Measurements from ENCODE around the gene CAMK1D.

CAMK1D gene

DNA sequence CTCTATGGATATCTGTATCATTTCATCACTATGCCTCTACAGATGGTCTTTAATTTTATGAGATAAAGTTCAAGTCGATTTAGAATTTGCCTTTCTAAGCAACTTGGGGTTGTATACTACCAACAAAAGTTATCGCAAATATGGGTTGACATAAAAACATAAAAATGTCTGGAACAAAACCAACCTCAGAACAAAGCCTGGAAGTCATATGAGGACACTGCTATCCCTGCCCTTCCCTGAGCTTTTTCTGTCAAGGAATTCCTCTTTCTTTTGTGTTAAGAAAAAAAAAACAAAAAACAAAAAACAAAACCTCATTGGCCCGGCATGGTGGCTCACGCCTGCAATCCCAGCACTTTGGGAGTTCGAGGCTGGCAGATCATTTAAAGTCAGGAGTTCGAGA lies 319.3 kb downstream of the CAMK1D start:
- DNase-seq: no peak

DNA sequence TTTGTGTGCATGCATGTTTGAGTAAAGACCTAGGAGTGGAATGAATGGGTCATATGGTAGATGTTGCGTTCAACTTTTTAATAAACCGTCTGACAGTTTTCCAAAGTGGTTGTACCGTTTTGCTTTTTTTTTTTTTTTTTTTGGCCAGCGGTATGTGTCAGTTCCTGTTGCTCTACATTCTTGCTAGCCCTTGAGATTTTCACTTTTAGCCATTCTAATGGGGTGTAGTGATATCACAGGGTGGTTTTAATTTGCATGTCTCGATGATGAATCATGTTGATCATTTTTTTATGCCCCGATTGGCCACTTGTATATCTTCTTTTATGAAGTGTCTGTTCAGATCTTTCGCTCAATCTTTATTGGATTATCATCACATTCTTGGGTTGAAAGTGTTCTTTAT lies 320.7 kb downstream of the CAMK1D start:
- no peak overlapping the region for H3K27ac ChIP-seq
- no peaks in the 10 kb centered on the region for H3K27me3 ChIP-seq (ENCODE audit: insufficient read depth, low read depth, severe bottlenecking)
- TF ChIP-seq, protein P1, sequence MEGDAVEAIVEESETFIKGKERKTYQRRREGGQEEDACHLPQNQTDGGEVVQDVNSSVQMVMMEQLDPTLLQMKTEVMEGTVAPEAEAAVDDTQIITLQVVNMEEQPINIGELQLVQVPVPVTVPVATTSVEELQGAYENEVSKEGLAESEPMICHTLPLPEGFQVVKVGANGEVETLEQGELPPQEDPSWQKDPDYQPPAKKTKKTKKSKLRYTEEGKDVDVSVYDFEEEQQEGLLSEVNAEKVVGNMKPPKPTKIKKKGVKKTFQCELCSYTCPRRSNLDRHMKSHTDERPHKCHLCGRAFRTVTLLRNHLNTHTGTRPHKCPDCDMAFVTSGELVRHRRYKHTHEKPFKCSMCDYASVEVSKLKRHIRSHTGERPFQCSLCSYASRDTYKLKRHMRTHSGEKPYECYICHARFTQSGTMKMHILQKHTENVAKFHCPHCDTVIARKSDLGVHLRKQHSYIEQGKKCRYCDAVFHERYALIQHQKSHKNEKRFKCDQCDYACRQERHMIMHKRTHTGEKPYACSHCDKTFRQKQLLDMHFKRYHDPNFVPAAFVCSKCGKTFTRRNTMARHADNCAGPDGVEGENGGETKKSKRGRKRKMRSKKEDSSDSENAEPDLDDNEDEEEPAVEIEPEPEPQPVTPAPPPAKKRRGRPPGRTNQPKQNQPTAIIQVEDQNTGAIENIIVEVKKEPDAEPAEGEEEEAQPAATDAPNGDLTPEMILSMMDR (IDR thresholded peaks at IDR 0.05; ENCODE audit: low read depth, low read length): no peak
- no peaks in the 10 kb centered on the region for H3K36me3 ChIP-seq
- no peak for DNase-seq
- no peak overlapping the region for H3K4me3 ChIP-seq (ENCODE audit: low read depth, low read length)
- no peaks in the 10 kb centered on the region for H3K9me3 ChIP-seq (ENCODE audit: severe bottlenecking)

More for the DNA sequence above, 319.3 kb downstream of the CAMK1D start:
- Histone ChIP-seq H3K27me3 (ENCODE audit: insufficient read depth, low read depth, severe bottlenecking) (no peaks in the 10 kb centered on the region), H3K4me3 (ENCODE audit: low read depth, low read length) (no peak overlapping the region), H3K36me3 (no peaks in the 10 kb centered on the region), H3K9me3 (ENCODE audit: severe bottlenecking) (no peaks in the 10 kb centered on the region), H3K27ac (no peak overlapping the region)
- TF ChIP-seq, protein P1 (IDR thresholded peaks at IDR 0.05; ENCODE audit: low read depth, low read length): no peak

DNA sequence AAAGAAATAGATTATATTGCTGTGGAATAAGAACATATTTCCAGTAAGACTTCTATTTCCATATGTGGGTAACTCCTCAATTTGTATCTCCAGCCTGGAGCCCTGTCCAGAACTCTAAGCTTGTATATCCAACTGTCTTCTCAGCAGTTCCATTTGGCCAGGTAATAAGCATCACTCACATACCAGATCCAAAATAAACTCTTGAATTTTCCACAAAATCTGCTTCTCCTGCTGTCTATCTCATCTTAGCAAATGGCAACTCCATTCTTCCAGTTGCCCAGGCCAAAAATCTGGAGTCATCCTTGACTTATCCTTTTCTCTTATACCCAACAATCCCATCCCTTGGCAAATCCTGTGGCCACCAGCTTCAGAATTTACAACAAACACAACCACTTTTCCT lies 325.8 kb downstream of the CAMK1D start:
- Histone ChIP-seq H3K27me3 (ENCODE audit: insufficient read depth, low read depth, severe bottlenecking) (no peaks in the 10 kb centered on the region), H3K36me3 (no peaks in the 10 kb centered on the region), H3K9me3 (ENCODE audit: severe bottlenecking) (no peaks in the 10 kb centered on the region), H3K27ac (no peak overlapping the region), H3K4me3 (ENCODE audit: low read depth, low read length) (no peak overlapping the region)
- TF ChIP-seq, protein P1 (IDR thresholded peaks at IDR 0.05; ENCODE audit: low read depth, low read length): no peak
- DNase-seq: no peak

DNA sequence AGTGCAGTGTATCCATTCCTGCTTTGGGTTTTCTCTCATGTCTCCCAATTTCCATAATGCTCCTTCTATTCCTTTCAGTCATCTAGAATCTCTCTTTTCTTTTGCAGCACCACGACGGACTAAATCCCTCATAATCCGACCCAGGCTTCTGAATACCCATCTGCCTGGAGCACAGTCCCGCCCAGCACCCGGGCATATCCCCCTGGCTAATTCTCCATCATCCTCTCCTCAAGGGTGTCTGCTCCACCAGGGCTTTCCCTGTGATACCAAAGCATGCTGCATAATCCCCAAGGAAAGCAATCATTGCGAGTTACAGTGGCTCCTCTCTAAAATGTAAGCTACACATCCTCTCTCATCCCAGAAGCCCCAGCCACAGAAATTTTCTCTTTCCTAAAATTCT lies 330.3 kb downstream of the CAMK1D start:
- no peak overlapping the region for H3K4me3 ChIP-seq (ENCODE audit: low read depth, low read length)
- no peak overlapping the region; the same call in 1 of the 2 replicates for H3K27ac ChIP-seq
- H3K27me3 ChIP-seq (ENCODE audit: insufficient read depth, low read depth, severe bottlenecking): no peaks in the 10 kb centered on the region
- DNase-seq: peak; percentile 83
- TF ChIP-seq, protein P1 (IDR thresholded peaks at IDR 0.05; ENCODE audit: low read depth, low read length): no peak
- no peaks in the 10 kb centered on the region for H3K36me3 ChIP-seq
- H3K9me3 ChIP-seq (ENCODE audit: severe bottlenecking): no peaks in the 10 kb centered on the region

DNA sequence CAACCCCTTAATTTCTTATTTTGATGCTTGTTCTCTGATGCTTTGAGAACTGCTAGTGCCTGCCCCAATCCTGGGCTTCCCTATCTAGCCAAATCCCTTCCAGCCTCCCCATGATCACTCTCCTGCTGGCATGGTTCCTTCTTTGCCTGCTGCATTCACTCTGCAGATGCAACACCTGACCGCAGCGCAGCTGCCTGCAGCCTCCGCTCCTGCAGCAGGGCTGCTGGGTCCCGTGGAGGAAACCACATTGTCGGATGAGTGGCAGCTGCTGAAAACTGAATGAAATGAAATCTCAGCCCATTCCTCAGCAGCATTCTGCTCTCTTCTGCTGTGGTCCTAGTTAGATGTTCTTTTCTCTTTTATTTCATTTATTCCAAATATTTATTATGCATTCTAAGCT lies 331.9 kb downstream of the CAMK1D start:
- Histone ChIP-seq H3K27me3 (ENCODE audit: insufficient read depth, low read depth, severe bottlenecking) (no peaks in the 10 kb centered on the region), H3K4me3 (ENCODE audit: low read depth, low read length) (no peak overlapping the region), H3K9me3 (ENCODE audit: severe bottlenecking) (no peaks in the 10 kb centered on the region), H3K27ac (no peak overlapping the region), H3K36me3 (no peaks in the 10 kb centered on the region)
- no peak for DNase-seq
- TF ChIP-seq, protein P1 (IDR thresholded peaks at IDR 0.05; ENCODE audit: low read depth, low read length): no peak

DNA sequence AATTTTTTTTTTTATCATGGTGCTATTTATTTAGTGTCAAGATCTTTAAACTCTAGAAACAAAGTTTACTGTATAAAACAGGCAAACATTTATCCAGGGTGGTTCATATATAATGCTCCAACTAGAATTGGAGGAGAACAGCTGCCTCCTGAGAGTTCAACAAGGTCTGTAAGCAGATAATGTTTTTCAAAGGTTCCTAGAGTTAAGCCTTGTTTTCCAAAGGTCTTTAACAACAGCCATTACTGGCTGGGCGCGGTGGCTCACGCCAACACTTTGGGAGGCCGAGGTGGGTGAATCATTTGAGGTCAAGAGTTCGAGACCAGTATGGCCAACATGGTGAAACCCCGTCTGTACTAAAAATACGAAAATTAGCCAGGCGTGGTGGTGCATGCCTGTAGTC lies 335.4 kb downstream of the CAMK1D start:
- TF ChIP-seq, protein P1 (IDR thresholded peaks at IDR 0.05; ENCODE audit: low read depth, low read length): no peak

More for the DNA sequence above, 335.4 kb downstream of the CAMK1D start:
- Histone ChIP-seq H3K27ac (no peak overlapping the region), H3K36me3 (no peaks in the 10 kb centered on the region), H3K9me3 (ENCODE audit: severe bottlenecking) (no peaks in the 10 kb centered on the region), H3K4me3 (ENCODE audit: low read depth, low read length) (no peak overlapping the region), H3K27me3 (ENCODE audit: insufficient read depth, low read depth, severe bottlenecking) (no peaks in the 10 kb centered on the region)
- DNase-seq: no peak

All from WERI-Rb-1 (cell line).